SK-N-SH (cell line): Measurements from ENCODE around the gene SPRR3.

ENCODE experiments used
- EZH2phosphoT487 ChIP-seq: fragments of 200-600 bp; sonication (generic); IDR thresholded peaks from 2 replicates; pipeline ENCODE4 v1.6.1; 2017; ENCODE audit warnings: low read depth, mixed run types, mild to moderate bottlenecking, antibody characterized with exemption, moderate library complexity, borderline replicate concordance
- JUND ChIP-seq: IDR thresholded peaks from 2 replicates; pipeline ENCODE4 v1.4.0; 2012
- MXI1 ChIP-seq: IDR thresholded peaks from 2 replicates; pipeline ENCODE4 v1.6.1; 2012; ENCODE audit warnings: mild to moderate bottlenecking, low read depth, low read length, improper control_type of control experiment
- NRF1 ChIP-seq: IDR thresholded peaks from 2 replicates; pipeline ENCODE4 v1.6.1; 2012; ENCODE audit warnings: low read depth, mild to moderate bottlenecking, low read length

GRCh38 chr1:152967201-152967600 lies 34.3 kb upstream of the SPRR3 start:
- TF ChIP-seq MXI1 (no peak), EZH2phosphoT487 (no peak), JUND (no peak), NRF1 (no peak)
